Kasumi-1 (cell line): Measurements from ENCODE around the gene SIL1.
"Not testable (repeated sequence)": the region's sequence is repeated elsewhere in the genome, so short reads cannot be mapped to it uniquely, and the experiment has no call there.

Experiments
- DNase-seq, 2 experiments: peaks; one replicate each; lab custom pipeline; 2025; lab: John Stamatoyannopoulos, UW

The SIL1 gene

DNA sequence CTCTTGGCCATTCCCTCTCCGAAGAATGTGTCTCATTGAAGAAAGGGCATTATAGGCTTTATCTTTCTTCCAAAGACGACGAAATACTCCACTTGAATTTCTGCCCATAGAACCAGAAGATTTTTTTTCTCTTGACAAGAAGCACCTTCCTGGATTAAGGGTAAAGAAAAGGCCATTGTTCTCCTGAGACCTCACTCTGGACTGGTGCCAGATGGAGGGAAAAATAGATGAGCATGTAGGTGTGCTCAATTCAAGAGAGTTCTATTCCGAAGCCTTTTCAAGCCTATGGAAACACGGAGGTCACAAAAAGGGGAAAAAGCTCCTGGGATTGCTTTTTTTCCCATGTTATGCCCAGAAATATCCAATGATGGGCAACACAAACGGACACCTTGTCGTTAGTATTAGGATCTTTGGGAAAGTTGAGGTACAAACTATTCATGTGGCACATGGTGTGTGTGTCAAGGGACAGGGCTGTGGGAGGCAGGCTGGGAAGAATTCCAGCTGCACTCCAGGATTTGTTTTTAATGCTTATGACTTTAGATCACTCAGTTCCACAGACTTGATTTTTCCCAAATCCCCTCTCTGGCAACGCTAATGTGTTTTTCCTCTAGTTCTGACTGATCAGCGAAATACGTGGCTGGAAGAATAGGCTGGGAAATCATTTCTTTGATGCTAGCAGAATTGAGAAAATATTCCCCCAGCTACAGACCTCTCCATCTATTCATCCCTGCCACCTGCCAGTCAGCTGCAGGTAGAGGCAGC, 89.9 kb downstream of the SIL1 start:
- no peak for DNase-seq

DNA sequence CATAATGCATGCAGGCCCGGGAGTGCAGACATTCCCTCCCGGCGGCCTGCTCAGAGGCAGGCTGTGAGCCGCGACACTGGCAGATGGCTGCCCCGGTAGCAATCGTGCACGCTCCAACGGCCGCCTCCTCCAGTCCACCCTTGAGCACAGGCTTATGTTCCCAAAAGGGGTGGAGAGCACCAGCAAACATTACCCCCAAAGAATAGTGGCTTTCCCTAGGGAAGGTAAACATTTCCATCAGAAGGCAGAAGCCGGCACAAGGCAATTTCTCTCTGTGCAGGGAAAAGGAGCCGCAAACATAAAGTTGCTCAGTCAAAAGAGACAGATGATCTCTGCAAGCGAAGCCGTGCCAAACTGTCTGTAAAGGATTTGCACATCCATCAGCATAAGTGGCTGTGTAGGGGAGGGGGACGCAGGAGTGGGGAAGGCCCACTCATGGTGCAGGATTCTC, 92.5 kb downstream of the SIL1 start:
- no peak for DNase-seq

DNA sequence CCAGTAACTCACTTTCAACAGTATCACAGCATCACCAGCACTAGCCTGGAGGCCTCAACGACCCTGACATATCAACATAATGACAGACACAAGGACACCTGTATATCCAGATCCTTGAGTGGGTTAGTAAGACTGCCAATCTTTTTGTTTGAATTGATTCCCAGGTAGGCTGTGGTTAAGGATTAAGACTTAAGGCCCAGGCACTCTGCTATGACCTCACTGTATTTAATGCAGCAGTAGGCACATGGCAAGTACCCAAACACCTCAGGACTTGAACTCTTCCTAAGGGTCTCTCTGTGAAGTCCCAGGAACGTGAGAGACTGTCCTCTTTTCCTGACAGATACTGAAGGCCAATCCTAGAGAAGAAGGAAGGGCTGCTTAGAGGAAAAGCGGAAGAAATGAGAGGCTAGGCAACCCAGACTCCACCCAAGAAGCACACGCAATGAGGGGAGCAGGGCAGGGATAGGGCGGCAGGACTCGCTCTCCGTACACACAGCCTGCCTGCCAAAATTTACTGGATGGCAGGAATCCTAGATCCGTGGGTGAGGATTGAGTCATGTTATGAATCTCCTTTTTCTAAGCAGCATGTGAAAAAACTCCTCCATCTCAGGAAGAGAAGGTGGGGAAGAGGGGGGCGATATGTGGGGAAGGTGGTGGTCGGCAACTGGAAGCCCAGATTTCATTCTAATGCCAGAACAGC, 93.4 kb downstream of the SIL1 start:
- DNase-seq: no peak

DNA sequence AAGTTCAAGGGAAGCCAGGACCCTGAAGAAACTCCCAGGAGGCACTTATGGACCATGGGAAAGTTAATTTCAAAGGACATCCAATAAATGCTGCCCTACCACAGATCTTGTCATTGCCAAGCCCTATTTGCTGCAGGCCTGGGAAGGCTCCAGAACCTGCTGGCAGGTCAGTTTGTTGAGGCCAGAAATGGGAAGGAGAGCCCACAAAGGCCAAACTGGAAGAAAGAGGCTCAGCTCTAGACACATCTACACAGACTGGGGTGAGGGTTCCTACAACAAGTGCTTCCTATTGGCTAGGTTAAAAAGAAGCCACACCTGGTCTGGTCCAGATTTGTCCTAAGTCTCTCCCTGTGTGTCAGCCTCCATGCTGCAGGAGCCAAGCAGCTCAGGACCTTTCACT, 94.4 kb downstream of the SIL1 start:
- DNase-seq: no peak

DNA sequence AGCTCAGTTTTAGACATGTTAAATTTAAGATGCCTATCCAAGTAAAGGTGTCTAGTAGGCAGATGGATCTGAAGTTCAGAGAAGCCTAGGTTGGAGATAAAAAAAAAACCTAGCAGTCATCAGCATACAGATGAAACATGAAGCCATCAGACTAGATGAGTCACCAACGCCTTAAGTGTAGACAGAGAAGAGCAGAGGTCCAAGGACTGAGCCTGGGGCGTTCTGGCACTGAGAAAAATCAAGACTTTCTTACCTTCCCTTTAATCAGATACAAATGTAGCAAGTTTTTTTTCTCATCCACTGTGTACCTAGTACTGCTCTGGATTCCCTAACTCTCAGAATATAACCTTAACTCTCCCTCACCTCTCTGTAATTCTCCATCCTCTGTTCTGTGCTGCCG, 97.3 kb downstream of the SIL1 start:
- no peak for DNase-seq

DNA sequence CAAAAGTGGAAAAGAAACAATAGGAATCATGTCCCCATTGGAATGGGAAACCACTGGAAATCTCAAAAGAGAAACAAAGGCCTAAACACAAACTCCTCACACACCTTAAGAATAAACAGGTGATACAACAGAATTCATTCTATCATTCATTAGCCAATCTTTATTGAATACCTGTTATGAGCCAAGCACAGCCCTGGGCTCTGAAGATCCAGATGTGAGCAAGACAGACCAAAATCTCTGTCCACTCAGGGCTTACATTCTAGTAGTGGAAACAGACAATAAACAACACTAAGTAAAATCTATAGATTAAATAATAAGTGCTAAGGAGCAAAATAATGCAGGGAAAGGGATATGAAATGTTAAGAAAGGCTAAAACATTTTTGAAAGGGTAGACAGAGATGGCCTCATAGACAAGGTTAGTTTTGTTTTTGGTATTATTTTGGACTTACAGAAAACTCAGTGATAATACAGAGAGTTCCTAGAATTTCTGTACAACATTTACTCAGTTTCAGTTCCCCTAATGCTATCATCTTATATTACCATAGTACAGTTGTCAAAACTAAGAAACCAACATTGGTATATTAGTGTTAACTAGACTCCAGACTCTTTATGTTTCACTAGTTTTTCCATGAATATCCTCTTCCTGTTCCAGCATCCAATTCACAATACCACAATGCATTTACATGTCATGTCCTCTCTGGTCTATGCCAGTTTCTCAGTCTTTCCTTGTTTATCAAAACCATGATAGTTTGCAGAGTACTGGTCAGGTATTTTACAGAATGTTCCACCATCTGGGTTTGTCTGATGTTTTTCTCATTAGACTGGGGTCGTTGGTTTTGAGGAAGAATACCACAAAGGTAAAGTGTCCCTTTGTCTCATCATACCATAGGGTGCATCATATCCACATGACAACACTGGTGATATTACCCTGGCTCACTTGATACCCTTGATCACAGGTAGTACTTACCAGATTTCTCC, 103.7 kb downstream of the SIL1 start:
- no peak for DNase-seq

DNA sequence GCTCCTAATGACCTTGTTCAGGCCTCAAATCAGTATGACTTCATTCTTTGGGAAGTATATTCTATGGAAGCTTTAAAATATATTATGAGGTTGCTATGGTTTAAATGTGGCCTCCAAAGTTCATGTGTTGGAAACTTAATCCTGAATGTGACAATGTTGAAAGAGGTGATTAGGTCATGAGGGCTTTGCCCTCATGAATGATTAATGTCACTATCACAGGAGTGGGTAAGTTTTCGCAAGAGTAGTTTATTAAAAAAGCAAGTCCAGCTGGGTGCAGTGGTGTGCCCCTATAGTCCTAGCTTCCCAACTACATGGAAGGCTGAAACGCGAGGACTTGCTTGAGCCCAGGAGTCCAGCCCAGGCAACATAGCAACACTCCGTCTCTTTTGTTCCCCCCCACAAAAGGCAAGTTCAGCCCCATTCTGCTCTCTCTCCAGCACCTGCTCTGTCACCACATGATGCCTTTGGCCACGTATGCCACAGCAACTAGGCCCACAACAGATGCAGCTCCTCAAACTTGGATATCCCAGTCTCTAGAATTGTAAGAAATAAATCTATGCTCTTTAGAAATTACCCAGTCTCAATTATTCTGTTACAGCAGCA, 105.3 kb downstream of the SIL1 start:
- no peak for DNase-seq

DNA sequence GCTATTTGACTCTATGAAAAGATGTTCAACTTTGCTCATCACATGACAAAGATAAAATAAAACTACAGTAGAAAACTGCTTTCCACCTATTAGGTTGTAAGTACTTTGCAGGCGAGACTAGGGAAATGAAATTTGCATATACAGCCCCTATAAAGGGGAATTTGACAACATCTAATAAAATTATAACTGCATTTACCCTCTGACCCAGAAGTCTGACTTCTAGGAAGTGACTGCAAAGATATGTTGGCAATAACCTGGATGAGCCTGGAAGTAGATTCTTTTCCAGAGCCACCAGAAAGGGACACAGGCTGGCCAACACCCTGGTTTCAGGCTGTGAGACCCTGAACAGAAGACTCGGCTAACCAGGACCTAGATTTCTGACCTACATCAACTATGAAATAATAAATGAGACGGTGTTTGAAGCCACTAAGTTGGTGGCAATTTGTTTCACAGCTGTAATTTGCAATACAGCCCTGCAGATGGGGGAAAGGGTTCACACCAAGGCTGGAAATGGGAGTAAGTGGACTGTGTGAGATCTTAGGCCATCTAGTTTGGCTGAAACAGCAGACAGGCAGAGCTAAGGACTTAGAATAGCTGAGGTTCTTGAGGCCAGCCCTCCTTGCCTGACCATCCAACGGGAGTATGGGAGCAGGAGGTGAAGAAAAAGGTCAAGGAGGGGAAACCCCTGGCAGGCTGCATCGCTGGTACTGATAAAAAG, 106.6 kb downstream of the SIL1 start:
- no peak for DNase-seq

DNA sequence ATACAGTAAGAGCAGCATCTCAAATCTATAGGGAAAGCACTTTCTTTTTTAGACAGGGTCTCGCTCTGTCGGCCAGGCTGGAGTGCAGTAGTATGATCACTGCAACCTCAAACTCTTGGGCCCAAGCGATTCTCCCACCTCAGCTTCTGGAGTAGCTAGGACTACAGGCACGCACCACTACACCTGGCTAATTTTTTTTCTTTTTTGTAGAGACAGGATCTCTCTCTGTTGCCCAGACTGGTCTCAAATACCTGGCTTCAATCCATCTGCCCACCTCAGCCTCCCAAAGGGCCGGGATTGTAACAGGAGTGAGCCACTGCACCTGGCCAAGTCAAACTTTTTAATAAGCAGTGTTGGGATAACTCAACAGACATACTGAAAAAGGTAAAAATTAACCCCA, 107.6 kb downstream of the SIL1 start:
- no peak for DNase-seq

DNA sequence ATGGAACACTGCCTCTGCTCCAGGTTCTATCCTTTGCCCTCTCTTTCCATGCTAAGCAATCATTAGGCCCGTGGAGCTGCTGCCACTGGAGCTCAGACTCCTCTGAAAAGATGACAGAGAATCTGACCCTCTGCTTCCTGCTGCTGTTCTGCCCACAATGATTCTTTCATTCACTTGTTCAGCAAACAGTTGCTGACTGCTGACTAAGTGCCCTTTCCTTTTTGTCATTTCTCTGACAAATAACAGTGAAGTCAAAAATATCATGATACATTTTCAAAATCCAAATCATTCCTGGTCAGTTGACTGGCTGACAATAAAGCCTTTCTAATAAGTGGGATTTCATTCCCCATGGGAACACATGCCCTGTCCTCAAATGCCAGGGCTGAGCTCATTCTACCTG, 110.1 kb downstream of the SIL1 start:
- no peak for DNase-seq

DNA sequence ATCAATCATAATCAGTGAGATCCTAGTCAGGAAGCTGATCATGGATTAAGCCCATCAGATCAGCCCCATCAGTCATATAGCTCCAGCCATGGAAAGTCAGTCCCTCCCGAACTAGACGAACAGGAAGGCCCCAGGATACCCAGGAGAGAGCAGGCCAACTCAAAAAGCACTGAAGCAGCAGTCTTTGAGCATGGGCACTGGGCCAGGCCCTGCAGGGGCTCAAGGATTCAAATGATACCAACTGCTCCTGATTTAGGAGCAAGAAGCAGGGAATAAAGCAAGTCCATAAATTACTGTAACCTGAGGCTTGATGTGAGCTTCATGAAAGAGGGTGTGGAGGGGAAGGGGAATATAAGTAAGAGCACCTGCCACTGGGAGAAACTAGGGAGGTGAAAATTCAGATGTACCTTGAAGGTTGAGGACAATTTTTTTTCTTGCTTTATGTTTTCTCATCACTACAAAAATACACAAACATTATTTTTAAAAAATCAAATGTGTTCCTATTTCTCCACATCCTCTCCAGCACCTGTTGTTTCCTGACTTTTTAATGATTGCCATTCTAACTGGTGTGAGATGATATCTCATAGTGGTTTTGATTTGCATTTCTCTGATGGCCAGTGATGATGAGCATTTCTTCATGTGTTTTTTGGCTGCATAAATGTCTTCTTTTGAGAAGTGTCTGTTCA, 115.2 kb downstream of the SIL1 start:
- DNase-seq: no peak

DNA sequence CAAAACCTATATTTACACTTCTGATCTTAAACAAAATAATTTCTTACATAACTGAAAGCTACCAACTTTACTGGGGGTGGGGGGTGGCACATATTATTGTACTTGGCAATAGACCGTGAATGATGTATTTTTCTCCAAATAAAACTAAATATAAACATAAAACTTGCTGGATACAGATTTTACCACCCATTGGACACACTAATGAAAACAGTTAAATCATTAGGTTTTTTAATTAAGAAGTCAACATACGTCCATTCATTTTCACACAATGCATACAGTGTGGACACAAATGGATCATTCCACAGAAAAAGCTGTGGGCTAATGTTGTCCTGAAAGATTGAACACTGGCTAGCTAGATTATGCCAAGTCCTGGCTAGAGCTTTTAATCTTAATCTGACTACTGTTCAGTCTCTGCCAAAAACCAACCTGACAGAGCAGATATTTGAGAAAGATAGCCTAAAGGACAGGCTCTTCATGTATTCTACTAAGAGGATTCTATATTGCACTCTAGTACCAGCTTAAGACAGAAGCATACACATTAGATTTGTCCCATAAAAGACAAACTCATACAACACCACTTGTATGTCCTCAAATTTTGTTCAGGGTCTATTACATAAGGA, 118.1 kb downstream of the SIL1 start:
- no peak for DNase-seq

DNA sequence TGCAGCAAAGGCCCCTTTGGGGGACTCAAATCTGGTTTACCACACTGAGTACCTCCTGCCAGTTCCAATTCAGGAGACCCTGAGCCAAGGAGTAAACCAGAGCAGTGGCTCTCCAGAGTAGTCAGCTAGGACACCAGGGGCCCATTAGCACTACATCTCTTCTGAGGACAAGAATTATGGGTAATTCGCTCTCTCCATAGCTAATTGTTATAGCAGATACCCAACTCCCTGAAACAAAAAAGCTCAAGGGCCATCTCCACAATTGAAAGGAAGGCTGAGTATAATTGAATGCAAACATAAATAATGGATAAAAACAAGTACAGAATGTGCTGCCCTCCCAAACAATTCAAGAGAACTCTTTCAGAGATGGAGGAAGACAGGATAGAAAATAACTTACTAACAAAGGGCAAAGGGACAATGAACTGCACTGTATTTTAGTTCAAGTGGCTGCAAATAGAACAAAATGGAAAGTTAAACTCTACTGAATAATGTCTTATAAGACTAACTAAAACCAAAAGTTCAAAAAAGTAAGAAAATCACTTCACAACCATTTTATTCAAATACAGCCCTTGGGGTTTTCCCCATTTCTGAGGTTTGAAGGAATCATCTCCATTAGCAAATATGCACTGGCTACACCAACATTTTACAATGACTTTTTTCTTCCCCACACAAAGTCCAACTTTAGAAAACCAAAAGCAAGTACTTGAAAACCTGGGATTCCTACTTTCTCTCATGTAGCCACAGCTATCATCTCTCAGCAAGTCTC, 118.8 kb downstream of the SIL1 start:
- DNase-seq: no peak

DNA sequence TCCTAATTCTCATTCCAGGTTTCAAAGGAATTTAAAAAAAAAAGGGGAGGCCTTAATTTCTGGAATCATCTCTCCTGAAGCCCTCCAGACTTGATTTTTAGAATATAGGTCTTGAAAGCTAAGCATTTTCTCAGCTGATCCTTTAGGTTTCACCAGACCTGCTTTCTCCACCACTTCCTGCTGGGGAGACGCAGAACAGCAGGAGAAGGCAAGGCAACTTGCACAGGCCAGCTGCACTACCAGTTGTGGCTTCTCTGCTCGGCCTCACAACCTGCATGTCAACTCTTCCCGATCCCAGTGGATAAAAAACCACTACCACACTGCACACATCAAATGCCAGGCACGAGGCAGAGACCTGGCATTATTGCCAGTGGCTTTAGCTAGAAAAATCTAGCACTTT, 119.8 kb downstream of the SIL1 start:
- DNase-seq: peak; percentile 63 to 67

DNA sequence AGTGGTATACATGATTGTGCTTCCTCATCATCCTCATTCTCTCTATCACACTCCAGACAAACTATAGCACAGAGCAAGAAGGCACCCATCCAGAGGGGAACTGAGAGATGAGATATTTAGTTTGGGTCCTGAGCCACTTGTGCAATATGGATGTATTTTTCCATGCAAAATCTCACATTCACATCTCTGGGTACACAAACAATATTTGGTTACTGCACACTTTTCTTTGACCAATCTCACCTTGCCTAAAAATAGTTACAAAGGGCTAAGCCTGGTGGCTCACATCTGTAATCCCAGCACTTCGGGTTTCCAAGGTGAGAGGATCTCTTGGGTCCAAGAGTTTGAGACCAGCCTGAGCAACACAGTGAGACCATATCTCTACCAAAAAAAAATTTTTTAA, 120.3 kb downstream of the SIL1 start:
- DNase-seq: no peak

DNA sequence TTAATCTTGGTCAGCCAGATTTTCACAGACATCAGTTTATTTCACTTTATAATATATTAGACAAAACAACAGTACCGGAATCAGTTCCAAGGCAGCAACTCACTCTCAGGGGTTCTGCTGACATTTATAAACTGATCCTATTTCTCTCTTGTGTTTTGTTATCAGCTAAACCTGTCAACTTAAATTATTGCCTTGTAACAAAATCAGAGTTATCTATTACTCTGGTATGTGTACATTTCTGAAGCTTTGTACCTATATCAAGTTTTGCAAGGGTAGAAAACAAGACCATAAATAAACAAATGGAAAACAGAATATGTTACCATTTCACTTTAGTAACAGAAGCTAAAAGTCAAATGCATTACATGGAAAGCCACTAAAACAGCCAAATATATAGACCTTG, 122.1 kb downstream of the SIL1 start:
- no peak for DNase-seq

DNA sequence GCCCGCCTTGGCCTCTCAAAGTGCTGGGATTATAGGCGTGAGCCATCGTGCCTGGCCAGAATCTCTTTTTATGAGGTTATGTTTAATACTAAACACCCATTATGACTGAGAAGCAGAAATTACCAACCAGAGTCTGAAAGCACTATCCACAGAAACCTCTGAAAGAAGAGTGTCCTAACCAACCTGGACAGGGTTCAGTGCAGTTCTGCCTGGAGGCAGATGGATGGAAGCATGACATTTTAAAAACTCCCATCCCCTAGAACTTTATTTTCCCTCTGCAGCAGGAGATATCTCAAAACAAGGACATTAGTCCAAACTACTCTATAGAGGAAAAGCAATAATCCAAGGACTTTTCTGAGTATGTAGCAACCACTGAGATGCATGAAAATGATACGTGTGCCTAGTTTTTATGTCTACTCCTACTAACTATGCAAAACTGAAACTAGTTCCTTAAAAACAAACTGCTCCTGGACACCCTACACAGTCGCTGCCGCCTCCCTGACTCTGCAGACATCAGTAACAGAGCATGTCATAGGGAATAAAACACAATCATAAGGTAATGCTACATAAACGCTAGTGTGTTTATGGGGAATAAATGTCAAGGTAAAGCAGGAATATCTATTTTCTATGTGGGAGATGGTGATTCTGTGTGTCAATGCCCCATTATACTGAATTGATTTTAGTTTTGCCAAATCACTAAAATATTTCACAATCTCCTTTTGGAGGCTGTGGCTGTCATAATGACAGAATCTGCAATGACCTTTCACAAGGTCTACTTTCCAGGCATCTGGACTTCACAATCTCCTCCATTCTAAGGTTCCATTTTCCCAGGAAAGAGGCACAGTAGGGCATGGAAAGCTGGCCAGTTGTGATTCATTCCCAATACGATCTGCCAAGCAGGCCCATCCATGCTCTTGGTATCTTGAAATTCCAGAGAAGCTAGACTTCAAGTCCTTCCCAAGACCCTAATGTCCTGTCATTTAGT, 122.8 kb downstream of the SIL1 start:
- no peak for DNase-seq

DNA sequence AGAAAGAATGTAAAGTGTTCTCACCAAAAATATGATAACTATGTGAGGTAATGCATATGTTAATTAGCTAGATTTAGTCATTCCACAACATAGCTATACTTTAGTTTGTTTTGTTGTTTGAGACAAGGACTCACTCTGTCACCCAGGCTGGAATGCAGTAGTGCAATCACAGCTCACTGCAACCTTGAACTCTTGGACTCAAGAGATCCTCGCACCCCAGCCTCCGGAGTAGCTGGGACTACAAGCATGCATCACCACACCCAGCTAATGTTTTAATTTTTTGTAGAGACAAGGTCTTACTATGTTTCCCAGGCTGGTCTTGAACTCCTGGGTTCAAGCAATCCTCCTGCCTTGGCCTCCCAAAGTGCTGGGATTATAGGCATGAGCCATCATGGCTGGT, 124.2 kb downstream of the SIL1 start:
- DNase-seq: not testable (repeated sequence)
